Measurements from ENCODE around the gene LAD1. TPM values are rescaled to one million over a fixed set of nuclear protein-coding genes. Genes with fewer than 3 reads are reported as not detected.

Gene LAD1
- total and polyA plus RNA-seq, 9 of the 15 experiments (the other 6 are each of a cell fraction or from before 2014, with no cell fraction given), result 0.31 TPM; not detected in 8

- TF ChIP-seq ZNF740 (CRISPR knock-in tag; IDR thresholded peaks at IDR 0.05), result 0 out of 2 replicates have a peak, but pooled peaks have one; percentile 19
- TF ChIP-seq ZNF740 (tag; IDR thresholded peaks at IDR 0.05), result no peak
- no peak for TF ChIP-seq MXI1 (IDR thresholded peaks at IDR 0.05; ENCODE audit: low read depth, low read length)
- TF ChIP-seq HNRNPLL (IDR thresholded peaks at IDR 0.05; ENCODE audit: low read depth, low read length, poor library complexity, severe bottlenecking), result no peak
- no peak for TF ChIP-seq HDAC2 (IDR thresholded peaks at IDR 0.05)
- peak in 2 of 3 experiments; percentile 23 to 37 for TF ChIP-seq YY1 (IDR thresholded peaks at IDR 0.05; ENCODE audit: borderline replicate concordance in 1 of 3, control insufficient read depth in 1 of 3, extremely low read depth in 1 of 3, insufficient read depth in 3 of 3, insufficient read length in 1 of 3, insufficient replicate concordance in 2 of 3, low read depth in 1 of 3, low read length in 2 of 3)
- TF ChIP-seq RBFOX2 (IDR thresholded peaks at IDR 0.05; ENCODE audit: low read depth, low read length), result no peak
- TF ChIP-seq, protein P1, sequence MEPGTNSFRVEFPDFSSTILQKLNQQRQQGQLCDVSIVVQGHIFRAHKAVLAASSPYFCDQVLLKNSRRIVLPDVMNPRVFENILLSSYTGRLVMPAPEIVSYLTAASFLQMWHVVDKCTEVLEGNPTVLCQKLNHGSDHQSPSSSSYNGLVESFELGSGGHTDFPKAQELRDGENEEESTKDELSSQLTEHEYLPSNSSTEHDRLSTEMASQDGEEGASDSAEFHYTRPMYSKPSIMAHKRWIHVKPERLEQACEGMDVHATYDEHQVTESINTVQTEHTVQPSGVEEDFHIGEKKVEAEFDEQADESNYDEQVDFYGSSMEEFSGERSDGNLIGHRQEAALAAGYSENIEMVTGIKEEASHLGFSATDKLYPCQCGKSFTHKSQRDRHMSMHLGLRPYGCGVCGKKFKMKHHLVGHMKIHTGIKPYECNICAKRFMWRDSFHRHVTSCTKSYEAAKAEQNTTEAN (CRISPR knock-in tag; IDR thresholded peaks at IDR 0.05), result no peak
- TF ChIP-seq, protein P2, sequence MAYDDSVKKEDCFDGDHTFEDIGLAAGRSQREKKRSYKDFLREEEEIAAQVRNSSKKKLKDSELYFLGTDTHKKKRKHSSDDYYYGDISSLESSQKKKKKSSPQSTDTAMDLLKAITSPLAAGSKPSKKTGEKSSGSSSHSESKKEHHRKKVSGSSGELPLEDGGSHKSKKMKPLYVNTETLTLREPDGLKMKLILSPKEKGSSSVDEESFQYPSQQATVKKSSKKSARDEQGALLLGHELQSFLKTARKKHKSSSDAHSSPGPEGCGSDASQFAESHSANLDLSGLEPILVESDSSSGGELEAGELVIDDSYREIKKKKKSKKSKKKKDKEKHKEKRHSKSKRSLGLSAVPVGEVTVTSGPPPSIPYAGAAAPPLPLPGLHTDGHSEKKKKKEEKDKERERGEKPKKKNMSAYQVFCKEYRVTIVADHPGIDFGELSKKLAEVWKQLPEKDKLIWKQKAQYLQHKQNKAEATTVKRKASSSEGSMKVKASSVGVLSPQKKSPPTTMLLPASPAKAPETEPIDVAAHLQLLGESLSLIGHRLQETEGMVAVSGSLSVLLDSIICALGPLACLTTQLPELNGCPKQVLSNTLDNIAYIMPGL (CRISPR knock-in tag; IDR thresholded peaks at IDR 0.05), result no peak
- 0 out of 2 replicates have a peak, but pooled peaks have one; percentile 19 for TF ChIP-seq ZNF12 (CRISPR knock-in tag; IDR thresholded peaks at IDR 0.05)
- TF ChIP-seq STAG1 (CRISPR knock-in tag; IDR thresholded peaks at IDR 0.05; ENCODE audit: borderline replicate concordance), result peak; percentile 61
- no peak for TF ChIP-seq MTA2 (IDR thresholded peaks at IDR 0.05; ENCODE audit: low read depth)
- no peak for TF ChIP-seq POLR2AphosphoS5 (IDR thresholded peaks at IDR 0.05; ENCODE audit: control insufficient read depth, insufficient read depth, low read depth, low read length)
- TF ChIP-seq GABPA (tag; conservative IDR thresholded peaks at IDR 0.05; ENCODE audit: low read depth), result no peak
- TF ChIP-seq SMAD4 (CRISPR knock-in tag; conservative IDR thresholded peaks at IDR 0.05), result peak; percentile 47; the same call in 1 of the 2 replicates
- TF ChIP-seq, protein P3, sequence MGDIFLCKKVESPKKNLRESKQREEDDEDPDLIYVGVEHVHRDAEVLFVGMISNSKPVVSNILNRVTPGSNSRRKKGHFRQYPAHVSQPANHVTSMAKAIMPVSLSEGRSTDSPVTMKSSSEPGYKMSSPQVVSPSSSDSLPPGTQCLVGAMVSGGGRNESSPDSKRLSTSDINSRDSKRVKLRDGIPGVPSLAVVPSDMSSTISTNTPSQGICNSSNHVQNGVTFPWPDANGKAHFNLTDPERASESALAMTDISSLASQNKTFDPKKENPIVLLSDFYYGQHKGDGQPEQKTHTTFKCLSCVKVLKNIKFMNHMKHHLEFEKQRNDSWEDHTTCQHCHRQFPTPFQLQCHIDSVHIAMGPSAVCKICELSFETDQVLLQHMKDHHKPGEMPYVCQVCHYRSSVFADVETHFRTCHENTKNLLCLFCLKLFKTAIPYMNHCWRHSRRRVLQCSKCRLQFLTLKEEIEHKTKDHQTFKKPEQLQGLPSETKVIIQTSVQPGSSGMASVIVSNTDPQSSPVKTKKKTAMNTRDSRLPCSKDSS (IDR thresholded peaks at IDR 0.05; ENCODE audit: low read depth, partially characterized antibody), result no peak
- 0 out of 2 replicates have a peak, but pooled peaks have one; percentile 47 for TF ChIP-seq FOXP1 (CRISPR knock-in tag; IDR thresholded peaks at IDR 0.05)
Observed at GRCh38 chr1:201447903-201448871, 49.1 kb upstream of the LAD1 start (continued).

All from K562 (cell line).